ENCODE measurements around the gene SETDB2.

SETDB2 gene, protein sequence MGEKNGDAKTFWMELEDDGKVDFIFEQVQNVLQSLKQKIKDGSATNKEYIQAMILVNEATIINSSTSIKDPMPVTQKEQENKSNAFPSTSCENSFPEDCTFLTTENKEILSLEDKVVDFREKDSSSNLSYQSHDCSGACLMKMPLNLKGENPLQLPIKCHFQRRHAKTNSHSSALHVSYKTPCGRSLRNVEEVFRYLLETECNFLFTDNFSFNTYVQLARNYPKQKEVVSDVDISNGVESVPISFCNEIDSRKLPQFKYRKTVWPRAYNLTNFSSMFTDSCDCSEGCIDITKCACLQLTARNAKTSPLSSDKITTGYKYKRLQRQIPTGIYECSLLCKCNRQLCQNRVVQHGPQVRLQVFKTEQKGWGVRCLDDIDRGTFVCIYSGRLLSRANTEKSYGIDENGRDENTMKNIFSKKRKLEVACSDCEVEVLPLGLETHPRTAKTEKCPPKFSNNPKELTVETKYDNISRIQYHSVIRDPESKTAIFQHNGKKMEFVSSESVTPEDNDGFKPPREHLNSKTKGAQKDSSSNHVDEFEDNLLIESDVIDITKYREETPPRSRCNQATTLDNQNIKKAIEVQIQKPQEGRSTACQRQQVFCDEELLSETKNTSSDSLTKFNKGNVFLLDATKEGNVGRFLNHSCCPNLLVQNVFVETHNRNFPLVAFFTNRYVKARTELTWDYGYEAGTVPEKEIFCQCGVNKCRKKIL

DNA sequence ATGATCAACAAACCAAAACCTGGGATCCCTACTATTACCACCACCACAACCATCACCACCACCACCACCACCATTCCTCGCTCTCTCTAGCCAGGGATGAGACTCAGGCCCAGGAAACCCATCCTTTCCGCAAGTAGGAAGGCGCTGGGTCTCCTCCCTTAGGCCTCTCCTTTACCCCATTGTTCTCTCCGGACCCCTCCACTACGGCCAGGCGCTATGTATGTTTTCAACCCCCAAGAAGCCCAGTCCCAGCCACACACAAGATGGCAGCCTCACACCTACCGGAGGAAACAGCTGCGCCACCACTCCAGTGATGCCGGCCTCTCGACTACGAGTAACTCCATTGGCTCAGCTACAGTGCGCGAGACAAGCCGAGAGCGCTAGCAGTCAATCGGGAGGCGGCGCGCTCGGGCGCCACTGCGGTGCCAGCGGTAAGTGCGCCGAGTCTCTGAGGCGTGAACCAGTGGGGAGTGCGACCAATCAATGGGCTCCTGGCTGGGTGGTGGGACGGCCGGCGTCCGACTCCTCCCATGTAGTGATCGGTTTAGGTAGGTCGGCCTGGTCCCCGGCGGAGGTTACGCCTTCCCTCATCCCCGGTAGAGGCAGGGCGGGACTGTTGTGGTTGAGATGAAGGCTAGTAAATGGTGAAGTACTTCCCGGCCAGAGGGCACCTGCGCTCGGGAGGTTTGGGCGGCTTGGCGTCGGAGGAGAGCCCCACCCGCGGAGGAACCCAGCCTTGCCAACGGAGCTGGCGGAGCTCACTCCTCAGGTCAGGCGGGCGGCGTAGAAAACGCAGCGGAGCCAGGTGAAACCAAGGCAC, at the start of gene SETDB2, which contains the start of gene CAB39L:
Gene SETDB2 (plus strand): TSS at position 571 of the 820 bp plus-strand sequence. CDS start 7,620 bp downstream, outside the sequence.
Gene CAB39L (minus strand): TSS at position 361 of the 820 bp plus-strand sequence. CDS start 61,154 bp downstream, outside the sequence.
- TF ChIP-seq, protein P1, sequence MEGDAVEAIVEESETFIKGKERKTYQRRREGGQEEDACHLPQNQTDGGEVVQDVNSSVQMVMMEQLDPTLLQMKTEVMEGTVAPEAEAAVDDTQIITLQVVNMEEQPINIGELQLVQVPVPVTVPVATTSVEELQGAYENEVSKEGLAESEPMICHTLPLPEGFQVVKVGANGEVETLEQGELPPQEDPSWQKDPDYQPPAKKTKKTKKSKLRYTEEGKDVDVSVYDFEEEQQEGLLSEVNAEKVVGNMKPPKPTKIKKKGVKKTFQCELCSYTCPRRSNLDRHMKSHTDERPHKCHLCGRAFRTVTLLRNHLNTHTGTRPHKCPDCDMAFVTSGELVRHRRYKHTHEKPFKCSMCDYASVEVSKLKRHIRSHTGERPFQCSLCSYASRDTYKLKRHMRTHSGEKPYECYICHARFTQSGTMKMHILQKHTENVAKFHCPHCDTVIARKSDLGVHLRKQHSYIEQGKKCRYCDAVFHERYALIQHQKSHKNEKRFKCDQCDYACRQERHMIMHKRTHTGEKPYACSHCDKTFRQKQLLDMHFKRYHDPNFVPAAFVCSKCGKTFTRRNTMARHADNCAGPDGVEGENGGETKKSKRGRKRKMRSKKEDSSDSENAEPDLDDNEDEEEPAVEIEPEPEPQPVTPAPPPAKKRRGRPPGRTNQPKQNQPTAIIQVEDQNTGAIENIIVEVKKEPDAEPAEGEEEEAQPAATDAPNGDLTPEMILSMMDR (IDR thresholded peaks at IDR 0.05; ENCODE audit: low read depth, low read length, missing control alignments): peak; percentile 11
- peak; percentile 97 for DNase-seq (ENCODE audit: extremely low read depth, low read depth)
- H3K4me3 ChIP-seq (replicated peaks; ENCODE audit: low read depth, low read length): peak within 1 kb of the TSS; percentile 80

DNA sequence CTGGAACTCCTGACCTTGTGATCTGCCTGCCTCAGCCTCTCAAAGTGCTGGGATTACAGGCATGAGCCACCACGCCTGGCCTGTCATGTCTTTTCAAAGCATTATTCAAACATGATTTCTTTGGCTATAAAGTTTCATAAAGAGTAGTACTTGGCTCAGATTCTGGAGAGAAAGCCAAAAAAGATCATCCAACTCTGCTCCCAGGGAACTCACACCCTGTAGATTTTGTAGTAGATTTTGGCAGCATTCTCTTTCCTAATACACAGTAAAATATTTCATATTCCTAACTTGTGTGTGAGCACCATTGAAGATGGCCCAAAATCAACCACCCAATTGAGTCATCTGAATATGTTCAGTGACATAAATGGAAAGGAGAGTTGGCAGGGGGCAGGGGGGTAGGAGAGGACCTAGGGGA, 48.6 kb upstream of the SETDB2 start:
- TF ChIP-seq, protein P1 (IDR thresholded peaks at IDR 0.05; ENCODE audit: low read depth, low read length, missing control alignments): no peak
- DNase-seq (ENCODE audit: extremely low read depth, low read depth): no peak

DNA sequence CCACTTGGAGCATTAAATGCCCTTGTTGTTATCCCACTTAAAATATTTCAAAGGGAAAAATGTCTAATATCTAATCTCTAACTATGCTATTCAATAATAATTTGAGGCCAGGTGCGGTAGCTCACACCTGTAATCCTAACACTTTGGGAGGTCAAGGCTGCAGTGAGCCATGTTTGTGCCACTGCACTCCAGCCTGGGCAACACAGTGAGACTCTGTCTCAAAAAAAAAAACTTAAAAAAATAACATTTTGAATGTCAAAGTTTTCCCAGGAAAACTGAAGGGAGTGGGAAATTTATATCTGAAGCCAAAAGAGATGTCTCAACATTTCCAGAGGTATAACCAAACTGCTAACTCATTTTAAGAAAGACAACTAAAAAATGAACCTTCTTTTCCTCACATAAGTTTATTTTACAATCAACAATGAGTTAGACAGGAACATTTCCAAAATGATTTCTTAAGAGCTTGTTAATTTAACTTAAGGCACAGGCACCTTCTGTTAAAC, 48.1 kb upstream of the SETDB2 start:
- no peak for DNase-seq (ENCODE audit: extremely low read depth, low read depth)
- TF ChIP-seq, protein P1 (IDR thresholded peaks at IDR 0.05; ENCODE audit: low read depth, low read length, missing control alignments): no peak

More for the DNA sequence above, 48.6 kb upstream of the SETDB2 start:
- H3K4me3 ChIP-seq (replicated peaks; ENCODE audit: low read depth, low read length): no peak overlapping the region

DNA sequence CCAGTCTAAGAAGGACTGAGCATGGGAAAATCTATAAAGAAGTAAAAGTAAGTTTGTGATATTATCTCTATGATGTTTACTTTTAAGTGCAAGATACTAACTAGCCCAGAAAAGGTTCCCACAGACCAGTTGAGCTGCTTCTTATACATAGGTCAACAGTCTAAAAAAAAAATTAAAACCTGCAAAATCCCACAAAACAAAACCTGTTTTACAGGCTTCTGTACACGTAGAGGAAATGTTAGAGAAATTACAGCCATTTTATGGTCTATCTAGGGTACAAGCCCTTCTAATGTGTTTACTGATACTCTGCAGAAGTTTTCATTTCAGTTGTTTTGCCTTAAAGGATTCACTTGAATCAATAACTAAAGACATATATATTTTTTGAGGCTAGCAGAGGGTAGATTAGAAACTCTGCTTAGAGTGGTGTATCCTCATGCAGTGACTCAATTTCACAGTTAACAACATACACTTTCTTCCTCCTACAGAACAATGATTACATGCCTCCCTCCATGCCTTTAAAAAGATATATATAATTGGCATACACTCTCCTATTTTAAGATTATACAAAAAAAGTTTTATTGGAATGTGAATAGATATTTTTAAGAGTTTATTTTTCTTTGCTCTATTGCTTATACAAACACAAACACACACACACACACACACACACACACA, 44.1 kb upstream of the SETDB2 start:
- no peak overlapping the region for H3K4me3 ChIP-seq (replicated peaks; ENCODE audit: low read depth, low read length)
- DNase-seq (ENCODE audit: extremely low read depth, low read depth): no peak
- TF ChIP-seq, protein P1 (IDR thresholded peaks at IDR 0.05; ENCODE audit: low read depth, low read length, missing control alignments): no peak

More for the DNA sequence above, 48.1 kb upstream of the SETDB2 start:
- H3K4me3 ChIP-seq (replicated peaks; ENCODE audit: low read depth, low read length): no peak overlapping the region

DNA sequence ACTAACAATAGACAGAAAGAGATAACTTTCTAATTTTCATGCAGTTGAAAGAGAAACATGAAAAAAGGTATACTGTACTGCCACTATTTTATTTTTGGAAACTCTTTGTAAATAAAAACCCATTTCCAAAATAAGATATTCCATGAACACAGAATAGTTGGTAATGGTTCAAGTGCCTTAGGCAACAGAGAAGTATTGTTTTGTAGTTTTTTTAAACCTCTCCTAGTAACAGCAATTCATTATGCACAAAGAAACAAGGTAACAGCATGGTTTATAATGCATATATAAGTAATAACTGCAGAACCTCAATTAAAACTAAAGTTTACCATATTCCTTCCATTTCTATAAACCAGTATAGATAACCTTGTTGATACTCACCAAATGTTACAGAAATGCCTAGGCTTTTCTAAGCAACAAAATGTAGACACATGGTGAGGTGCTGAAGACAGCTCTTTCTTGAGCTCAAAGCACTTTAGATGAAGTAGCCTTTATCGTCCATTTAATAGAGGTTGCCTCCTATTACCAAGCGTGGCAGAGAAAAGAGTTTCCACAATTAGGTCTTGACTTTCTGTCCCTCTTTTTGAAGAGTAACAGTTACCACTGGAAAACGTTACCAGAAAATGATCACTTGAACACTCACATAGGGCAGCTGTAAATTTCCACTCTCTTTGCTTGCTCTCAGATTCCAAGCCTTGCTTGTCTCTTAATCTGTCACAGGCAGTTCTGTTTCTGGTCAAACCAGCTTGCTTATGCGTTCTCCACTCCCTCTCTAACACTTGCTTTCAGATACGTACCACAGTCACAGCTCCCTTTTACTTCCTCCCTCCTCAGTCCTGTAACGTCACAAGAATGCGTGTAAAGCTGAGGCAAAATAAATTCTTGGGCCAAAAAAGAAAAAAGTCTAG, 43.1 kb upstream of the SETDB2 start:
- H3K4me3 ChIP-seq (replicated peaks; ENCODE audit: low read depth, low read length): 0 out of 2 replicates have a peak overlapping the region, but pooled peaks have one; percentile 7
- TF ChIP-seq, protein P1 (IDR thresholded peaks at IDR 0.05; ENCODE audit: low read depth, low read length, missing control alignments): no peak
- DNase-seq (ENCODE audit: extremely low read depth, low read depth): peak; percentile 14
